CD4-positive, alpha-beta T cell treated with Interleukin-6 for 4 hours (primary cell): Measurements from ENCODE around the gene NPLOC4.
"Not testable (repeated sequence)": the region's sequence is repeated elsewhere in the genome, so short reads cannot be mapped to it uniquely, and the experiment has no call there.

Experiments used
- DNase-seq: peaks from one replicate; pipeline ENCODE4 v3.0.0-alpha.2; 2020; ENCODE audit warnings: mixed read lengths

Gene NPLOC4

GRCh38 chr17:81531998-81532404, 104.9 kb downstream of the NPLOC4 start:
- DNase-seq: not testable (repeated sequence)

GRCh38 chr17:81531013-81531412, 105.9 kb downstream of the NPLOC4 start:
- not testable (repeated sequence) for DNase-seq

- DNase-seq: no peak
Measured at GRCh38 chr17:81529437-81529803, 107.5 kb downstream of the NPLOC4 start.

GRCh38 chr17:81528651-81529436, 108.1 kb downstream of the NPLOC4 start:
- DNase-seq: no peak

GRCh38 chr17:81528384-81528650, 108.6 kb downstream of the NPLOC4 start:
- no peak for DNase-seq

GRCh38 chr17:81527591-81528383, 109.1 kb downstream of the NPLOC4 start, which contains the start of gene FSCN2:
Gene FSCN2, plus strand, starts transcription at chr17:81528377. Its CDS starts 155 bp downstream, at chr17:81528532.
- DNase-seq: no peak

GRCh38 chr17:81526662-81527571, 110.0 kb downstream of the NPLOC4 start:
- no peak for DNase-seq

GRCh38 chr17:81524865-81525159, 112.1 kb downstream of the NPLOC4 start:
- no peak for DNase-seq

- DNase-seq: no peak
Measured at GRCh38 chr17:81524039-81524864, 112.7 kb downstream of the NPLOC4 start.

GRCh38 chr17:81523402-81524038, 113.4 kb downstream of the NPLOC4 start:
- DNase-seq: no peak

- DNase-seq: no peak
Measured at GRCh38 chr17:81522491-81523401, 114.2 kb downstream of the NPLOC4 start.

- no peak for DNase-seq
Measured at GRCh38 chr17:81520021-81520901, 116.7 kb downstream of the NPLOC4 start.

GRCh38 chr17:81519284-81520020, 117.5 kb downstream of the NPLOC4 start:
- DNase-seq: peak; percentile 82

GRCh38 chr17:81518785-81519283, 118.1 kb downstream of the NPLOC4 start:
- peak; percentile 36 for DNase-seq

- DNase-seq: no peak
Measured at GRCh38 chr17:81518113-81518784, 118.7 kb downstream of the NPLOC4 start.

GRCh38 chr17:81517339-81518112, 119.4 kb downstream of the NPLOC4 start:
- no peak for DNase-seq

- no peak for DNase-seq
Measured at GRCh38 chr17:81517009-81517338, 119.9 kb downstream of the NPLOC4 start.

- no peak for DNase-seq
Measured at GRCh38 chr17:81516439-81516838, 120.5 kb downstream of the NPLOC4 start.
